ENCODE measurements around the gene IGF2BP2. TPM values are rescaled to one million over a fixed set of nuclear protein-coding genes. Genes with fewer than 3 reads are reported as not detected.
"Not testable (repeated sequence)": the region's sequence is repeated elsewhere in the genome, so short reads cannot be mapped to it uniquely, and the experiment has no call there.

The IGF2BP2 gene
- total RNA-seq, 1 experiment from 2014 or later, result 11.5 TPM

DNA sequence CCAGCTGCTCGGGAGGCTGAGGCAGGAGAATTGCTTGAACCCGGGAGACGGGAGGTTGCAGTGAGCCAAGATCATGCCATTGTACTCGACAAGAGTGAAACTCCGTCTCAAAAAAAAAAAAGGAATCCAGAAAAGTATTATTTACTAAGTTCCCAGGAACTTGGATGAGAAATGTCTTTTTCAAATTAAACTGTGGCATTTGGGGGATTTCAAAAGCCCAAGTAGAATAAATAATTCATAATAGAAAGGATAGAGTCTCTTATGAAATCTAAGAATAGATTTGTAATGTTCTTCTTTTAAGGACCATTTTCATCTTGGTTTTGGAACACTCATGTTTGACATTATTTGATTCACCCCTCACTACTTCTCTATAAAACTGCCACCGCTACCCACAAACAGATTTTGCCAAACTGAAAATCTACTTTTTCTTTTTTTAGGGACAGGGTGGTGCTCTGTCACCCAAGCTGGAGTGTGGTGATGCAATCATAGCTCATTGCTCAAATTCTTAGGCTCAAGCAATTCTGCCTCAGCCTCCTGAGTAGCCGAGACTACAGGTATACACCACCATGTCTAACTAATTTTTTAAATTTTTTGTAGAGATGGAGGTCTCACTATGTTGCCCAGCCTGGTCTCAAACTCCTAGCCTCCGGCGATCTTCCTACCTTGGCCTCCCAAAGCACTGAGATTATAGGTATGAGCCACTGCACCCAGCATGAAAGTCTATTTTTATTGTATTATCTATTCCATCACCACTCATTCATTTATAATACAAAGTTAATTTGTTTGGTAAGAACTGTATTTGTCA lies 139.4 kb downstream of the IGF2BP2 start:
- no peak for DNase-seq (ENCODE audit: extremely low read depth, low read depth)

DNA sequence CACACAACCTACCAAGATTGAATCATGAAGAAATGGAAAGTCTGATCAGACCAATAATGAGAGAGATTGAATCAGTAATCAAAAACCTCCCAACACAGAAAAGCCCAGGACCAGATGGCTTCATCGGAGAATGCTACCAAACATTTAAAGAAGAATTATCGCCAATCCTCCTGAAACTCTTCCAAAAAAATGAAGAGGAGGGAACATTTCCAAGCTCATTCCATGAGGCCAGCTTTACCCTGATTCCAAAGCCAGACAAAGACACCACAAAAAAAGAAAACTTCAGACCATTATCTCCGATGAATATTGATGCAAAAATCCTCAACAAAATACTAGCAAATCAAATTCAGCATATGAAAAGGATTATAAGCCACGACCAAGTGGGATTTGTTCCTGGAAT lies 144.6 kb downstream of the IGF2BP2 start:
- DNase-seq (ENCODE audit: extremely low read depth, low read depth), result no peak

DNA sequence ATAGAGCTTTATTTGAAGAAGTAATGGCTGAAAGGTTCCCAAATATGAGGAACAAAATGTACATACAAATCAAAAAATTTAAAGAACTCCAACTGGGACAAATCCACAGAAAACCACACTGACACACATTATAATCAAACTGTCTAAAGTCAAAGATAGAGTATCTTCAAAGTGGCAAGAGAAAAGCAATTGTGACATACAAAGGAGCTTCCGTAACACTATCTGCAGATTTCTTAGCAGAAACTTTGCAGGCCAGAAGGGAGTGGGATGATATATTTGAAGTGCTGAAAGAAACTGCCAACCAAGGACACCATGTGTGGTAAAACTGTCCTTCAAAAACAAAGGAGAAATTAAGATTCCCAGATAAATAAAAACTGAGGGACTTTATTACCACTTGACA lies 146.8 kb downstream of the IGF2BP2 start:
- DNase-seq (ENCODE audit: extremely low read depth, low read depth), result no peak

DNA sequence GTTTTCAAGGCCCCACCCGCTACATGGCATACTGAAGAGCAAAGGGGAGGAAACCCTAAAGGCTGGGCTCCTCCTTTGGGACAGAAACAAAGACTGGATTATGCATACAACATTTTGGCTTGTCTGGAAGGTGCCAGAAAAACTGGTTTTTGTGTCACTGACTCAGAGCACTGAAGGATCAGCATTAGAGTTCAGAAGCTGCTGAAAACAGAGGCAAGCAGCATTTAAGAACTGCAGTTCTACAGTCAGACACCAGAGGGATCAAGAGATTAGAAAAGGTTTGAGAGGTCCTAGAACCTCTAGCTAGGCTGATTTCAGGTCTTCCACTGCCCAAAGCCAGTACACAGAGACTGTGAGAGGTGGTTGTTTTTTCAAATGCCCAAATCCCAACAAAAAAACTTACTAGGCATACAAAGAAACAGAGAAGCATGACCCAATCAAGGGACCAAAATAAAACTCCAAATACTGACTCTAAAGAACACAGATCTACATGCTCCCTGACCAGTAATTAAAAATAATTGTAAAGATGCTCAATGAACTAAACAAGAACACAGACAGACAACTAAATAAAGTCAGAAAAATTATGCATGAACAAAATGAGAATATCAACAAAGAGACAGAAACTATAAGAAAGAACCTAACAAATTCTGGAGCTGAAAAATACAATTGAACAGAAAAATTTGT lies 147.6 kb downstream of the IGF2BP2 start:
- peak; percentile 68 for DNase-seq (ENCODE audit: extremely low read depth, low read depth)

DNA sequence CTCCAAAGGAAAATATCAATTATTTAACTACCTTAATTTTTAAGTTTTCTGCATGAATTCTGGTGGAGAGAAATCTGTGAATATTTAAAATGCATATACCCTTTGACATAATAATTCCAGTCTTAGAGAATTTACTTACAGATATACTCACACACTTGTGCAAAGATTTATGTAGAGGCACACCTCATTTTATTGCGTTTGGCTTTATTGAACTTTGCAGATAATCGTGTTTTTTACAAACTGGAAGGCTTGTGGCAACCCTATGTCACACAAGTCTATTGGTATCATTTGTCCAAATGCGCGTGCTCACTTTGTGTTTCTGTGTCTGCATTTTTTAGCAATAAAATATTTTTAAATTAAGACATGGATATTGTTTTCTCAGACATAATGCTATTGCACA lies 157.3 kb downstream of the IGF2BP2 start:
- no peak for DNase-seq (ENCODE audit: extremely low read depth, low read depth)

- no peak for DNase-seq (ENCODE audit: extremely low read depth, low read depth)
Observed at GRCh38 chr3:185663929-185664328, 160.9 kb downstream of the IGF2BP2 start.

DNA sequence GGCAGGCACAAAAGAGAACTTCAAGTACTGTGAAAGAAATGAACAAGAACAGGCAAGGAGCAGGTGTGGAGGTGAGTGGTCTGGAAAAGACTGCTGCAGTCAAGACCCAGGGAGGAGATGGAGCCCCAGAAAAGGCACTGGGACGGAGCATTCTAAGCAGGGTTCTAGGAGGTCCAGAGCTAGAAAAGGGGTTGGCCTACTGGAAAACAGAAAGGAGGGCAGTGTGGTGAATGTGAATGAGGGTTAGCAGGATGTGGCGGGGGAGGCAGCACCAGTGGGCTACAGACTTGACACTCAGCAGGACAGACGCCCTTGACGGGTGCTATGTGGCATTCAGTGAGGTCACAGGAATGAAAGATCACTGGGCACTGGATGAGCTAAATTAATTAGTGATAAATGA lies 163.1 kb downstream of the IGF2BP2 start:
- no peak for DNase-seq (ENCODE audit: extremely low read depth, low read depth)

GRCh38 chr3:185661296-185661695 lies 163.5 kb downstream of the IGF2BP2 start:
- DNase-seq (ENCODE audit: extremely low read depth, low read depth), result not testable (repeated sequence)

- DNase-seq (ENCODE audit: extremely low read depth, low read depth), result peak; percentile 77
Observed at GRCh38 chr3:185659942-185660921, 164.6 kb downstream of the IGF2BP2 start.

DNA sequence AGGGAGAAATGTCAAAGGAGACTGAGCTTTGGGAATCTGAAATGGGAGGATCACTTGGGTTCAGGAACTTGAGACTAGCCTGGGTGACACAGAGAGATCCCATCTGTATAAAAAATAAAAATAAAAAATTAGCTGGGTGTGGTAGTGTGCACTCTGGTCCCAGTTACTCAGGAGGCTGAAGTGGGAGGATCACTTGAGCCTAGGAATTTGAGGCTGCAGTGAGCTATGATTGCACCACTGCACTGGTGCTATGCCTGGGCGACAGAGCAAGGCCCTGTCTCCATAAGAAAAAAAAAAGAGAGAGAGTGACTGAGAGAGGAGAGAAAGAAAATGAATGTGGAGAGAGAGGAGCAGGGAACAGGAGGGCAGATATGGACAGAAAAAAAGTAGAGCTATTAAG lies 165.9 kb downstream of the IGF2BP2 start:
- DNase-seq (ENCODE audit: extremely low read depth, low read depth), result no peak

- DNase-seq (ENCODE audit: extremely low read depth, low read depth), result no peak
Observed at GRCh38 chr3:185658504-185658912, 166.3 kb downstream of the IGF2BP2 start.

GRCh38 chr3:185657691-185658503 lies 166.9 kb downstream of the IGF2BP2 start:
- no peak for DNase-seq (ENCODE audit: extremely low read depth, low read depth)

DNA sequence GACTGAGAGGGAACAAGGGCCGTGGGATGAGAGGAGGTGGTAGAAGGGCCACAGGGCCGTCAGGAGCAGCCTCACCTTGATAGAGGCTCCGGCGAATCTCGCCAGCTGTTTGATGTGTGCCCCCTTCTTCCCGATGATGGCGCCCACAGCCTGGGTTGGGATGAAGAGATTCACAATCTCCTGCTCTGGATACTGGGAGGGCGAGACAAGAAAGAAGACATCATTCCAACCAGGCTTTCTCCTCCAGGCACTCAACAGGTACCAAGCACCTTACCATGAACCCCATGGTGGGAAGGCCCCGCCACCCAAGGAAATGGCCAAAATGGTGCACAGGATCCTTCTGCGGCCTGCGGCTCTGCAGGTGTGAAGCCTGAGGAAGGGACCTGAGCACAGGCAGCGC lies 167.6 kb downstream of the IGF2BP2 start:
- no peak for DNase-seq (ENCODE audit: extremely low read depth, low read depth)

DNA sequence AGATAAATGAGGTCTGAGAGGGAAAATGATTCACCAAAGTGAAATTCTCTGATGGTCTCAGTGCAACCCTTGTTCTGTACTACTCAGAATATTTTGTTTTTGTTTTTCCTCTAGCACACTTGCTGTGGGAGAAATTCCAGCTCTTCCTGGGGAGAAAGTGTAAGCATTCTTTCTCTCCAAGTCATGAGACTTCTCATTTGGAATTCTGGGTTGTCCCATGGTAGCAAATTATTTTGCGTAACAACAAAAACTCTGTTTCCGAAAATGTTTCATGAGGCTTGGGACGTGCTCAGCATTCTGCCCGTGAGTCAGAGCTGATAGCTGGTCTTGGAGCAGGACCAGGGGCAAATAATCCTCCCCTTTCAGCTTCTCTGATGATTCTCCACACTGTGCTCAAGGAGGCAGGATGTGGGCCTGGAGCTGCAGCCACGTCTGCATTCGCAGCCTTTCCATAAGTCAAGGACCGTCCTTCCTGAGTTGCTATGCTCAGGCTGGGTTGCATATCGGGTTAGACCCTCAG lies 168.5 kb downstream of the IGF2BP2 start:
- no peak for DNase-seq (ENCODE audit: extremely low read depth, low read depth)

GRCh38 chr3:185655426-185656320 lies 169.2 kb downstream of the IGF2BP2 start:
- no peak for DNase-seq (ENCODE audit: extremely low read depth, low read depth)

DNA sequence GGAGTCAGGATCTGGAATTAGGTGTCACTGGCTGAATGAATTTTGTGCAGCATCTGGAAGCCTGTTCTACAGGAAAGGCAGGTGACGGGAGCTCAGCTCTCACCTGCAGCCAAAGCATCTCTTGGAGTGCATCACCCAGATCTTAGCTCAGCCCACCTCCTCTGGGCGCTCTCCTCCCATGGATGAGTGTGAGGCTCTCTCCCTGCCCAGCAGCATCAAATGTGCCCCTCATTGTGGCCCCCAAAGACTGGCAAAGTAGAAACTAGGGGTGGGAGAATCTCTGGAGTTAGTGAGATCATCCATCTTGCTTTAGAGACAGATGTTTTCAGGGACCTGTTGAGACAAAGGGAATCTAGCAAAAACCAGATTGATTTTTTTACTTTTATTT lies 170.1 kb downstream of the IGF2BP2 start:
- no peak for DNase-seq (ENCODE audit: extremely low read depth, low read depth)

DNA sequence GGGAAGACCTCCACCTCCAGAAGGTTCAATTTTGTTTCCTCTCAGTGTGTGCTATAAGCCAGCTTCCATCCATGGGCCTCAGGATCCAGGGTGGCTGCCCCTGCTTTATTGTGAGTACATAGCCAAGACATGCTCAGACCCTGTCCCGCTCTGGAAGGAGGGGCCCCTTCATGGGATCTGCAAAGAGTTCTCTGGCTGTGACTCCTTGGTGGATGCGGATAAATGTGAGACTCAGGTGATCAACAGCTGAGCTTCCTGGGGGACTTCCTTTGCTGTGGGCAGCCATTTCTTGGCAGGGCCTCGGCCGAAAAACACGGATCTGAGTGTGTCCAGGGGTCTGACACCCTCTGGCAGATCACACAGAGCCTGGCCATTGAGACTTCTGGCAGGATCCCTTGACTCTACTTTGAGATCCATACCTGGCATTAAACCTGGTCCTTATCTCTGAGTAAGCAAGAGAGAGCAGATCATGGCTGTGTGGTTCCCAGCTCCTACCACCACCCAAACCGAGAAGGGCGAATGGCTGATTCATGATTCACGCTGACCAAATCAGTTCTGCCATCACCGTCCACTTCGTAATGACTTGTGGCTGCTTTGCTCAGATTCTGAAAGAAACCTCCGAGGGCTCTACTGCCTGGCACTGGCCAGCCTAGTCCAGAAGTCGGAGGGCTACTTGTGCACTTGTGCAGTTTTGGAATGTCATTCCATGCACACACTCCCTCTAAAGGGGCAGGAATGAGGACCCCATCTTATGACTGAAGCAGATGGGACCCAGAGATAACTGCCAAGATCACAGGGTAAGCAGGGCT lies 170.7 kb downstream of the IGF2BP2 start:
- DNase-seq (ENCODE audit: extremely low read depth, low read depth), result no peak

- DNase-seq (ENCODE audit: extremely low read depth, low read depth), result no peak
Observed at GRCh38 chr3:185651971-185652370, 172.9 kb downstream of the IGF2BP2 start.
